ENCODE results near the gene MID1.

MID1 gene

GRCh38 chrX:10484683-10485247 is 135.6 kb downstream of the MID1 start:
- no peak for DNase-seq

GRCh38 chrX:10483191-10483831 is 137.1 kb downstream of the MID1 start:
- no peak for DNase-seq

GRCh38 chrX:10482708-10483107 is 137.7 kb downstream of the MID1 start:
- no peak for DNase-seq

GRCh38 chrX:10482261-10482660 is 138.1 kb downstream of the MID1 start:
- DNase-seq = no peak

- no peak for DNase-seq
These were observed 139.5 kb downstream of the MID1 start for GRCh38 chrX:10480861-10481260.

- DNase-seq = no peak
These were observed 140.9 kb downstream of the MID1 start for GRCh38 chrX:10479508-10479907.

GRCh38 chrX:10477525-10477924 is 142.9 kb downstream of the MID1 start:
- no peak for DNase-seq

- DNase-seq = no peak
These were observed 145.3 kb downstream of the MID1 start for GRCh38 chrX:10474913-10475568.

- DNase-seq = no peak
These were observed 145.9 kb downstream of the MID1 start for GRCh38 chrX:10474510-10474909.

- no peak for DNase-seq
These were observed 149.0 kb downstream of the MID1 start for GRCh38 chrX:10471418-10471817.

- DNase-seq = no peak
These were observed 150.4 kb downstream of the MID1 start for GRCh38 chrX:10470009-10470408.

- no peak for DNase-seq
These were observed 152.6 kb downstream of the MID1 start for GRCh38 chrX:10467793-10468192.

GRCh38 chrX:10465254-10465653 is 155.1 kb downstream of the MID1 start:
- no peak for DNase-seq

- DNase-seq = no peak
These were observed 163.3 kb downstream of the MID1 start for GRCh38 chrX:10457092-10457491.

GRCh38 chrX:10453945-10454344 is 166.4 kb downstream of the MID1 start:
- no peak for DNase-seq

- no peak for DNase-seq
These were observed 169.4 kb downstream of the MID1 start for GRCh38 chrX:10450959-10451355.

GRCh38 chrX:10450229-10450958 is 170.0 kb downstream of the MID1 start:
- DNase-seq = no peak

- DNase-seq = no peak
These were observed 172.7 kb downstream of the MID1 start for GRCh38 chrX:10447564-10448214.

- no peak for DNase-seq
These were observed 176.2 kb downstream of the MID1 start for GRCh38 chrX:10444204-10444603.

GRCh38 chrX:10441464-10441863 is 178.9 kb downstream of the MID1 start:
- no peak for DNase-seq

GRCh38 chrX:10433296-10433965 is 187.0 kb downstream of the MID1 start:
- DNase-seq = no peak

GRCh38 chrX:10429908-10430307 is 190.5 kb downstream of the MID1 start:
- DNase-seq = no peak

GRCh38 chrX:10427249-10427648 is 193.1 kb downstream of the MID1 start:
- DNase-seq = no peak

All from stimulated activated CD4-positive, alpha-beta T cell treated with anti-CD3 and anti-CD28 coated beads, Interleukin-2, amount 100 ng/mL, for 48 hours (primary cell).